Measurements from ENCODE around the gene DNAJB14.

- TF ChIP-seq CTCF (conservative IDR thresholded peaks at IDR 0.05) (no peak), ZFX (IDR thresholded peaks at IDR 0.05) (no peak)
Observed at GRCh38 chr4:99921174-99921573, 25.2 kb downstream of the DNAJB14 start.
